ENCODE measurements around the gene ICAM1.

ICAM1 gene

DNA sequence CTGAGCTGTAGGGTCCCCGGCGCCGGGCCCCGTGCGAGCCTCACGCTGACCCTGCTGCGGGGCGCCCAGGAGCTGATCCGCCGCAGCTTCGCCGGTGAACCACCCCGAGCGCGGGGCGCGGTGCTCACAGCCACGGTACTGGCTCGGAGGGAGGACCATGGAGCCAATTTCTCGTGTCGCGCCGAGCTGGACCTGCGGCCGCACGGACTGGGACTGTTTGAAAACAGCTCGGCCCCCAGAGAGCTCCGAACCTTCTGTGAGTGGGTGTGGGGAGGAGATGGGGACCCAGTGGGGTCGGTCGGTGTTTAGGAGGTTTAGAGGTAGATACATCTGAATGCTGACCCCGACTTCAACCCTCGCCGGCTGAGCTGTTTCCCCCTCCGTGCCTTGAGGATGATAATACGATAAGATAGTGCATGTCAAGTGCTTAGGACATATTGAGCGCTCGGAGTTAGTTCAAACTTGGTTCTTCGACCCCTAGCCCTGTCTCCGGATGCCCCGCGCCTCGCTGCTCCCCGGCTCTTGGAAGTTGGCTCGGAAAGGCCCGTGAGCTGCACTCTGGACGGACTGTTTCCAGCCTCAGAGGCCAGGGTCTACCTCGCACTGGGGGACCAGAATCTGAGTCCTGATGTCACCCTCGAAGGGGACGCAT lies 20.8 kb downstream of the ICAM1 start:
- H3K4me3 ChIP-seq (ENCODE audit: low read length), result peak overlapping the region; percentile 58
- DNase-seq (ENCODE audit: low read depth), result no peak
- TF ChIP-seq, protein P1, sequence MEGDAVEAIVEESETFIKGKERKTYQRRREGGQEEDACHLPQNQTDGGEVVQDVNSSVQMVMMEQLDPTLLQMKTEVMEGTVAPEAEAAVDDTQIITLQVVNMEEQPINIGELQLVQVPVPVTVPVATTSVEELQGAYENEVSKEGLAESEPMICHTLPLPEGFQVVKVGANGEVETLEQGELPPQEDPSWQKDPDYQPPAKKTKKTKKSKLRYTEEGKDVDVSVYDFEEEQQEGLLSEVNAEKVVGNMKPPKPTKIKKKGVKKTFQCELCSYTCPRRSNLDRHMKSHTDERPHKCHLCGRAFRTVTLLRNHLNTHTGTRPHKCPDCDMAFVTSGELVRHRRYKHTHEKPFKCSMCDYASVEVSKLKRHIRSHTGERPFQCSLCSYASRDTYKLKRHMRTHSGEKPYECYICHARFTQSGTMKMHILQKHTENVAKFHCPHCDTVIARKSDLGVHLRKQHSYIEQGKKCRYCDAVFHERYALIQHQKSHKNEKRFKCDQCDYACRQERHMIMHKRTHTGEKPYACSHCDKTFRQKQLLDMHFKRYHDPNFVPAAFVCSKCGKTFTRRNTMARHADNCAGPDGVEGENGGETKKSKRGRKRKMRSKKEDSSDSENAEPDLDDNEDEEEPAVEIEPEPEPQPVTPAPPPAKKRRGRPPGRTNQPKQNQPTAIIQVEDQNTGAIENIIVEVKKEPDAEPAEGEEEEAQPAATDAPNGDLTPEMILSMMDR (conservative IDR thresholded peaks at IDR 0.05; ENCODE audit: low read length), result no peak

DNA sequence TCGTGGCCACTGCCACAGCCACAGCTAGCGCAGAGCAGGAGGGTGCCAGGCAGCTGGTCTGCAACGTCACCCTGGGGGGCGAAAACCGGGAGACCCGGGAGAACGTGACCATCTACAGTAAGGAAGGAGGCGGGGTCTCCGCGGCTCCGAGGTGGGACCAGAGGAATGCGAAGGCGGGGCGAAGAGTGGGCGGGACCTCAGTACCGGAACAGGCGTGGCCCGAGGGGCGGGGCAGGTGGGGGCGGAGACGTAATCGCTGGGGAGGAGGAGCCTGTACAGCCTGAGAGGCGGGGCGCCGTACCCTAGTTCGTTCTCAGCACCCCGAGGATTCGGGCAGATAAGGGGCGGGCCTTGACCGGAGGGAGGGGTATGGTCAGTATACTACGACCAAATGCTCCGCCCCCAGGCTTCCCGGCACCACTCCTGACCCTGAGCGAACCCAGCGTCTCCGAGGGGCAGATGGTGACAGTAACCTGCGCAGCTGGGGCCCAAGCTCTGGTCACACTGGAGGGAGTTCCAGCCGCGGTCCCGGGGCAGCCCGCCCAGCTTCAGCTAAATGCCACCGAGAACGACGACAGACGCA lies 21.4 kb downstream of the ICAM1 start:
- peak overlapping the region; percentile 58 for H3K4me3 ChIP-seq (ENCODE audit: low read length)
- TF ChIP-seq, protein P1 (conservative IDR thresholded peaks at IDR 0.05; ENCODE audit: low read length), result no peak
- DNase-seq (ENCODE audit: low read depth), result peak; percentile 70

DNA sequence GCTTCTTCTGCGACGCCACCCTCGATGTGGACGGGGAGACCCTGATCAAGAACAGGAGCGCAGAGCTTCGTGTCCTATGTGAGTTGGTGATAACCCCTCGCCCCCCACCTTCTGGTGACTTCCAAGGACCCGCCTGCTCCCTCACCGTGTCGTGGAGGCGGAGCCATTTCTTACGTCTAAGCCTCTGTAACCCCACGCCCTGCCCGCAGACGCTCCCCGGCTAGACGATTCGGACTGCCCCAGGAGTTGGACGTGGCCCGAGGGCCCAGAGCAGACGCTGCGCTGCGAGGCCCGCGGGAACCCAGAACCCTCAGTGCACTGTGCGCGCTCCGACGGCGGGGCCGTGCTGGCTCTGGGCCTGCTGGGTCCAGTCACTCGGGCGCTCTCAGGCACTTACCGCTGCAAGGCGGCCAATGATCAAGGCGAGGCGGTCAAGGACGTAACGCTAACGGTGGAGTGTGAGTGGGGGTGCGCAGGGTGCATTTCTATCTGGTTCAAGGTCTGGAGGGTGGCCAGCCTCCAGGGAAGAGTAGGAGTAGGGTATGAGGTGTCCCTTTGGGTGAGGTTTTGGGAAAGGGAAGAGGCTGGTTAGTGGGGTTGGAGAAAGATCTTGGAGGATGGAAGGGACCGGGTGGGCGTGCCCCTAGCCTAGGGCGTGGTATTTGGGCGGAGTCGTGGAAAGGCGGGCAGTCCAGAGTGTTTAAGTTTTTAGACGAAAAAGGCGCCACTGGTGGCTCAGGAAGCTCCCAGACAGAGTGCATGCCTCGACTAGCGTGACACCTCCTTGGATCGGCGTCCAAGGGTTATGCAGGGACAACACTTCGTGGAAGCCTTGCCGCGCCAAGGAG lies 22.1 kb downstream of the ICAM1 start:
- TF ChIP-seq, protein P1 (conservative IDR thresholded peaks at IDR 0.05; ENCODE audit: low read length), result no peak
- H3K4me3 ChIP-seq (ENCODE audit: low read length), result peak overlapping the region; percentile 44
- DNase-seq (ENCODE audit: low read depth), result no peak

DNA sequence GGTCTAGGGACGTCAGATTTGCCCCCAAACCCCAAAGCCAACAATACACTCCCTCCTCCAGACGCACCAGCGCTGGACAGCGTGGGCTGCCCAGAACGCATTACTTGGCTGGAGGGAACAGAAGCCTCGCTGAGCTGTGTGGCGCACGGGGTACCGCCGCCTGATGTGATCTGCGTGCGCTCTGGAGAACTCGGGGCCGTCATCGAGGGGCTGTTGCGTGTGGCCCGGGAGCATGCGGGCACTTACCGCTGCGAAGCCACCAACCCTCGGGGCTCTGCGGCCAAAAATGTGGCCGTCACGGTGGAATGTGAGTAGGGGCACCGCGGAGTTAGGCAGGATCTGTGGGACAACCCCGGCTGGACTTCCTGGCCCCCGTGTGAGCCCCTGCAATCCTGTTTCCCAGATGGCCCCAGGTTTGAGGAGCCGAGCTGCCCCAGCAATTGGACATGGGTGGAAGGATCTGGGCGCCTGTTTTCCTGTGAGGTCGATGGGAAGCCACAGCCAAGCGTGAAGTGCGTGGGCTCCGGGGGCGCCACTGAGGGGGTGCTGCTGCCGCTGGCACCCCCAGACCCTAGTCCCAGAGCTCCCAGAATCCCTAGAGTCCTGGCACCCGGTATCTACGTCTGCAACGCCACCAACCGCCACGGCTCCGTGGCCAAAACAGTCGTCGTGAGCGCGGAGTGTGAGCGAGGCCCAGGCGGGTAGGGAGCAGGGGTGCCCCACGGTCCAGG lies 22.9 kb downstream of the ICAM1 start:
- H3K4me3 ChIP-seq (ENCODE audit: low read length), result no peak overlapping the region
- TF ChIP-seq, protein P1 (conservative IDR thresholded peaks at IDR 0.05; ENCODE audit: low read length), result no peak
- no peak for DNase-seq (ENCODE audit: low read depth)

DNA sequence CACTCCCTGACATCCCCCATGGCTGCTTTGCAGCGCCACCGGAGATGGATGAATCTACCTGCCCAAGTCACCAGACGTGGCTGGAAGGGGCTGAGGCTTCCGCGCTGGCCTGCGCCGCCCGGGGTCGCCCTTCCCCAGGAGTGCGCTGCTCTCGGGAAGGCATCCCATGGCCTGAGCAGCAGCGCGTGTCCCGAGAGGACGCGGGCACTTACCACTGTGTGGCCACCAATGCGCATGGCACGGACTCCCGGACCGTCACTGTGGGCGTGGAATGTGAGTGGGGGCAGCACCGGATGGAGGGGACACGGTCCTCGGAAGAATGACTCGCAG lies 23.4 kb downstream of the ICAM1 start:
- DNase-seq (ENCODE audit: low read depth), result no peak
- TF ChIP-seq, protein P1 (conservative IDR thresholded peaks at IDR 0.05; ENCODE audit: low read length), result no peak
- no peak overlapping the region for H3K4me3 ChIP-seq (ENCODE audit: low read length)

DNA sequence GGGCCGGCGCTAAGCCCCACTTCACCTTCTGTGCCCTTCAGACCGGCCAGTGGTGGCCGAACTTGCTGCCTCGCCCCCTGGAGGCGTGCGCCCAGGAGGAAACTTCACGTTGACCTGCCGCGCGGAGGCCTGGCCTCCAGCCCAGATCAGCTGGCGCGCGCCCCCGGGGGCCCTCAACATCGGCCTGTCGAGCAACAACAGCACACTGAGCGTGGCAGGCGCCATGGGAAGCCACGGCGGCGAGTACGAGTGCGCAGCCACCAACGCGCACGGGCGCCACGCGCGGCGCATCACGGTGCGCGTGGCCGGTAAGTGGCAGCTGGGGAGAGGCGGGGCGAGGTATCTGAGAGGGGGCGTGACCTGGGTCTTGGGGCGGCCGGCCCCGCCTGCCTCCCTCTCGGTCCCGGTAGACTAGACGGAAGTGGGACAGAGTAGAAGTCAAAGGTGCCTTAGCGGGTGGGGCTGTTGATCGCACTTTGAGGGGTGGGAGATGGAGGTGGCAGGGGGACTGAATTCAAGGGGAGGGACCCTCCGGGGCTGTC lies 24.5 kb downstream of the ICAM1 start:
- TF ChIP-seq, protein P1 (conservative IDR thresholded peaks at IDR 0.05; ENCODE audit: low read length), result 0 out of 2 replicates have a peak, but pooled peaks have one; percentile 2
- no peak overlapping the region for H3K4me3 ChIP-seq (ENCODE audit: low read length)
- DNase-seq (ENCODE audit: low read depth), result no peak
